ENCODE measurements around the gene RASGEF1C.

DNA sequence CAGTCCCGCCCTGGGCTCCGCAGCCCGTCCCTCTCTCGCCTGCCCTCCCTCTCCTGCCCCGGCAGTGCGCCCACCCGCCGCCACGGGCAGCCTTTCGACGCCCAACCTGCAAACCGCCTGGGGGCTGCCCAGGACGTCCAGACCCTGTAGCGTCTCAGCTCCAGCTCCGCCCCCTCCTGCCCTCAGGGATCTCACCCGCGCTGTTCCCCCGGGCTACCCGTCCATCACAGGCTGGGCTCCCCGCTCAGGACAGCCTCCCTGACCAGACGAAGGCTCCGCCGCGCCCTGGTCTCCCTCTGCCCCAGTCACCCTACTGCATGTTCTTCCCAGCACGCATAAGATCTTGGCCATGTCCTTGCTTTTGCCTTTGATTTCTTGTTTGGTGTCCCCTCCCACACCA is 1.4 kb downstream of the RASGEF1C start:
- TF ChIP-seq, protein P1, sequence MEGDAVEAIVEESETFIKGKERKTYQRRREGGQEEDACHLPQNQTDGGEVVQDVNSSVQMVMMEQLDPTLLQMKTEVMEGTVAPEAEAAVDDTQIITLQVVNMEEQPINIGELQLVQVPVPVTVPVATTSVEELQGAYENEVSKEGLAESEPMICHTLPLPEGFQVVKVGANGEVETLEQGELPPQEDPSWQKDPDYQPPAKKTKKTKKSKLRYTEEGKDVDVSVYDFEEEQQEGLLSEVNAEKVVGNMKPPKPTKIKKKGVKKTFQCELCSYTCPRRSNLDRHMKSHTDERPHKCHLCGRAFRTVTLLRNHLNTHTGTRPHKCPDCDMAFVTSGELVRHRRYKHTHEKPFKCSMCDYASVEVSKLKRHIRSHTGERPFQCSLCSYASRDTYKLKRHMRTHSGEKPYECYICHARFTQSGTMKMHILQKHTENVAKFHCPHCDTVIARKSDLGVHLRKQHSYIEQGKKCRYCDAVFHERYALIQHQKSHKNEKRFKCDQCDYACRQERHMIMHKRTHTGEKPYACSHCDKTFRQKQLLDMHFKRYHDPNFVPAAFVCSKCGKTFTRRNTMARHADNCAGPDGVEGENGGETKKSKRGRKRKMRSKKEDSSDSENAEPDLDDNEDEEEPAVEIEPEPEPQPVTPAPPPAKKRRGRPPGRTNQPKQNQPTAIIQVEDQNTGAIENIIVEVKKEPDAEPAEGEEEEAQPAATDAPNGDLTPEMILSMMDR (tag by site-specific recombination; IDR thresholded peaks at IDR 0.05), result no peak
- no peak for TF ChIP-seq HOXC10 (CRISPR knock-in tag; IDR thresholded peaks at IDR 0.05)
